ENCODE results near the gene GPATCH3. TPM values are rescaled to one million over a fixed set of nuclear protein-coding genes. Genes with fewer than 3 reads are reported as not detected.

The GPATCH3 gene
- total RNA-seq, 1 experiment from 2014 or later, result 9.9 TPM

DNA sequence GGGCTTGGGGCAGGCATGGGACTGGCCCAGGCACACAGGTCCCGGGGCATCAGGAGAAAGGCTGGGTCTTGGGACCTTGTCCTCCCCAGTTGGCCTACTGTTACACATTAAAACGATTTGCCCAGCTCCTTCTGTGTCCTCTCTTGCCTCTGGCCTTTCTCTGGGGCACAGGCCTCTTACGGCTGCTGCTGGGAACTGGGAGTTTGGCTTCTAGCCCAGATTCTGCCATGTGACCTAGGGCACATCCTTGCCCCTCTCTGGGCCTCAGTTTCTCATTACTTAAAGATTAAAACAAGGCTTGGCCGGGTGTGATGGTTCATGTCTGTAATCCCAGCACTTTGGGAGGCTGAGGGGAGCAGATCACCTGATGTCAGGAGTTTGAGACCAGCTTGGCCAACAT, 46.0 kb upstream of the GPATCH3 start:
- Mint-ChIP-seq H3K36me3 (ENCODE audit: insufficient read depth, unreplicated experiment) (peaks cover 84% of the 10 kb centered on the region), H3K4me3 (ENCODE audit: unreplicated experiment) (no peak overlapping the region), H3K27ac (ENCODE audit: low read depth, unreplicated experiment) (no peak overlapping the region), H3K9me3 (ENCODE audit: unreplicated experiment) (no peaks in the 10 kb centered on the region), H3K27me3 (ENCODE audit: insufficient read depth, unreplicated experiment) (no peaks in the 10 kb centered on the region), H3K4me1 (ENCODE audit: insufficient read depth, unreplicated experiment) (peaks cover 5% of the 10 kb centered on the region)
- no peak for DNase-seq (ENCODE audit: unreplicated experiment)
- ChIA-PET CTCF (no interaction called here), POLR2A (interaction anchor here (0.5 to 2.7 kb wide), 2 partner anchors 47 to 246 kb away, joined by 3 to 8 read pairs; no protein-coding TSS in a partner anchor)
- no TSS peak for BruUV-seq (replicated peaks)
- intact Hi-C loops (cut with micrococcal nuclease), result no loop called here
- TF ChIP-seq, protein P1, sequence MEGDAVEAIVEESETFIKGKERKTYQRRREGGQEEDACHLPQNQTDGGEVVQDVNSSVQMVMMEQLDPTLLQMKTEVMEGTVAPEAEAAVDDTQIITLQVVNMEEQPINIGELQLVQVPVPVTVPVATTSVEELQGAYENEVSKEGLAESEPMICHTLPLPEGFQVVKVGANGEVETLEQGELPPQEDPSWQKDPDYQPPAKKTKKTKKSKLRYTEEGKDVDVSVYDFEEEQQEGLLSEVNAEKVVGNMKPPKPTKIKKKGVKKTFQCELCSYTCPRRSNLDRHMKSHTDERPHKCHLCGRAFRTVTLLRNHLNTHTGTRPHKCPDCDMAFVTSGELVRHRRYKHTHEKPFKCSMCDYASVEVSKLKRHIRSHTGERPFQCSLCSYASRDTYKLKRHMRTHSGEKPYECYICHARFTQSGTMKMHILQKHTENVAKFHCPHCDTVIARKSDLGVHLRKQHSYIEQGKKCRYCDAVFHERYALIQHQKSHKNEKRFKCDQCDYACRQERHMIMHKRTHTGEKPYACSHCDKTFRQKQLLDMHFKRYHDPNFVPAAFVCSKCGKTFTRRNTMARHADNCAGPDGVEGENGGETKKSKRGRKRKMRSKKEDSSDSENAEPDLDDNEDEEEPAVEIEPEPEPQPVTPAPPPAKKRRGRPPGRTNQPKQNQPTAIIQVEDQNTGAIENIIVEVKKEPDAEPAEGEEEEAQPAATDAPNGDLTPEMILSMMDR (IDR thresholded peaks at IDR 0.05; ENCODE audit: unreplicated experiment), result no peak

DNA sequence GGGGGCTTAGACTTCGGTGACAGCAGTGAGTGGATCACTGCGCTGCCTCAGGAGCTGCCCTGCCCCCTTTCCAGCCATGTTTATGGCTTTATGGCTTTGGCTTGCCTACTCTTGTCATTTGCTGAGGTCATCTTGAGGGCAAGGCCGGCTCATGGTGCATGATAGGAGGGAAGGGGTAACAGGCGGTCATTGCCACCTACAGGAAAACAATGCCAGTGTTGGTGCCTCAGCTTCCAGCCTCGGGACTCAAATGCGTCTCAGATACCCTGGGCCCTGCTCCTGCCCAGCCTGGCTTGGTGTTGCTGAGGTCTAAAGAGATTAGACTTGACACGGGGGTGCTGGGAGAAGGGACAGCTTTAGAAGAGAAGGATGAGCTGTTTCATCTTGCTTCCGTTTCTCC, 45.5 kb upstream of the GPATCH3 start:
- intact Hi-C loops (cut with micrococcal nuclease), result no loop called here
- CTCF ChIA-PET, result no interaction called here
- no peak overlapping the region for H3K4me3 Mint-ChIP-seq (ENCODE audit: unreplicated experiment)
- H3K27ac Mint-ChIP-seq (ENCODE audit: low read depth, unreplicated experiment), result no peak overlapping the region
- POLR2A ChIA-PET, result interaction anchor here (0.5 to 2.7 kb wide), 2 partner anchors 47 to 245 kb away, joined by 3 to 8 read pairs; no protein-coding TSS in a partner anchor
- no peak for DNase-seq (ENCODE audit: unreplicated experiment)
- TF ChIP-seq, protein P1 (IDR thresholded peaks at IDR 0.05; ENCODE audit: unreplicated experiment), result no peak
- H3K4me1 Mint-ChIP-seq (ENCODE audit: insufficient read depth, unreplicated experiment), result peaks cover 5% of the 10 kb centered on the region
- BruUV-seq (replicated peaks), result no TSS peak
- H3K36me3 Mint-ChIP-seq (ENCODE audit: insufficient read depth, unreplicated experiment), result peaks cover 82% of the 10 kb centered on the region
- H3K9me3 Mint-ChIP-seq (ENCODE audit: unreplicated experiment), result no peaks in the 10 kb centered on the region
- no peaks in the 10 kb centered on the region for H3K27me3 Mint-ChIP-seq (ENCODE audit: insufficient read depth, unreplicated experiment)

DNA sequence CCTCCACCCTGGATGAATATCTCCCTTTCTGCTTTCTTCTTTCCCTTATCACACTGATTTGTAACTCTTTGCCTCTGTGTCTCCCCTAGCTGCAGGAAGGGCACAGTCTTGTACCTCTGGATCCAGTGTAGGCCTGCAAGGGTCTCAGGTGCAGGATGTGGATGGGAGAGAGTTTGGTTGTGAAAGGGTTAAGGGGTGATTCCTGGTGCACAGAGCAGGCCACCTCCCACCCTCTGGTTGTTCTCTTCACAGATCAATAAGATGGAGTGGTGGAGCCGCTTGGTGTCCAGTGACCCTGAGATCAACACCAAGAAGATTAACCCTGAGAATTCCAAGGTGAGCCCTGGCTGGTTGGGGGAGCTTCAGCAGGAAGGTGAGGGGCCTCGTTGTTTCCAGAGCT, 44.9 kb upstream of the GPATCH3 start:
- CTCF ChIA-PET, result no interaction called here
- Mint-ChIP-seq H3K4me1 (ENCODE audit: insufficient read depth, unreplicated experiment) (peaks cover 5% of the 10 kb centered on the region), H3K27ac (ENCODE audit: low read depth, unreplicated experiment) (no peak overlapping the region), H3K4me3 (ENCODE audit: unreplicated experiment) (no peak overlapping the region), H3K9me3 (ENCODE audit: unreplicated experiment) (no peaks in the 10 kb centered on the region), H3K36me3 (ENCODE audit: insufficient read depth, unreplicated experiment) (peaks cover 76% of the 10 kb centered on the region), H3K27me3 (ENCODE audit: insufficient read depth, unreplicated experiment) (no peaks in the 10 kb centered on the region)
- POLR2A ChIA-PET, result no interaction called here
- BruUV-seq (replicated peaks), result no TSS peak
- TF ChIP-seq, protein P1 (IDR thresholded peaks at IDR 0.05; ENCODE audit: unreplicated experiment), result no peak
- no peak for DNase-seq (ENCODE audit: unreplicated experiment)
- intact Hi-C loops (cut with micrococcal nuclease), result no loop called here

- DNase-seq (ENCODE audit: unreplicated experiment), result no peak
- TF ChIP-seq, protein P1 (IDR thresholded peaks at IDR 0.05; ENCODE audit: unreplicated experiment), result no peak
- POLR2A ChIA-PET, result interaction anchor here (0.6 to 1.0 kb wide), 4 partner anchors 12 to 56 kb away, joined by 3 to 5 read pairs (median 3); partner anchors contain the start of gene GPATCH3
- H3K4me1 Mint-ChIP-seq (ENCODE audit: insufficient read depth, unreplicated experiment), result no peaks in the 10 kb centered on the region
- no peaks in the 10 kb centered on the region for H3K9me3 Mint-ChIP-seq (ENCODE audit: unreplicated experiment)
- CTCF ChIA-PET, result interaction anchor here (1.1 kb wide), 1 partner anchor 341 kb away, joined by 3 read pairs; no protein-coding TSS in a partner anchor
- peaks cover 68% of the 10 kb centered on the region for H3K36me3 Mint-ChIP-seq (ENCODE audit: insufficient read depth, unreplicated experiment)
- H3K27ac Mint-ChIP-seq (ENCODE audit: low read depth, unreplicated experiment), result no peak overlapping the region
- H3K27me3 Mint-ChIP-seq (ENCODE audit: insufficient read depth, unreplicated experiment), result no peaks in the 10 kb centered on the region
- H3K4me3 Mint-ChIP-seq (ENCODE audit: unreplicated experiment), result no peak overlapping the region
- intact Hi-C loops (cut with micrococcal nuclease), result no loop called here
- BruUV-seq (replicated peaks), result no TSS peak
Measured at GRCh38 chr1:26942656-26943055, 42.4 kb upstream of the GPATCH3 start.

All from MCF 10A (cell line).